ENCODE data around the gene CLPX.
A peak's percentile ranks its signal among the peaks of the same experiment; 100 is the strongest.

- peak in 2 of 4 donors; percentile 29 to 35 for TF ChIP-seq POLR2A (IDR thresholded peaks at IDR 0.05)
- TF ChIP-seq CTCF (IDR thresholded peaks at IDR 0.05), result no peak
These were observed 756 bp downstream of the CLPX start for GRCh38 chr15:65184305-65184867.
